Fibroblast of mammary gland (primary cell): Measurements from ENCODE around the gene FUCA2.

Experiments
- DNase-seq: peaks from one replicate; pipeline ENCODE4 v3.0.0-alpha.2; 2010; ENCODE audit warnings: low read depth
- H3K4me3 ChIP-seq: 2 replicates; pipeline ENCODE4 v1.5.1; 2011; ENCODE audit warnings: low read depth, mild to moderate bottlenecking, low read length, moderate library complexity; ENCODE audit not compliant: control insufficient read depth
- CTCF ChIP-seq: conservative IDR thresholded peaks from 2 replicates; pipeline ENCODE4 v1.5.1; 2011; ENCODE audit warnings: low read depth, low read length, inconsistent platforms; ENCODE audit not compliant: control insufficient read depth, insufficient read depth

FUCA2 gene

GRCh38 chr6:143527677-143528076 is 16.2 kb upstream of the FUCA2 start:
- TF ChIP-seq CTCF, result no peak
- DNase-seq, result no peak
- no peak overlapping the region for H3K4me3 ChIP-seq

GRCh38 chr6:143525356-143525755 is 13.8 kb upstream of the FUCA2 start:
- DNase-seq, result no peak
- H3K4me3 ChIP-seq, result no peak overlapping the region
- no peak for TF ChIP-seq CTCF

GRCh38 chr6:143522039-143522600 is 10.6 kb upstream of the FUCA2 start:
- DNase-seq, result no peak
- no peak for TF ChIP-seq CTCF
- H3K4me3 ChIP-seq, result no peak overlapping the region

- TF ChIP-seq CTCF, result no peak
- no peak for DNase-seq
- H3K4me3 ChIP-seq, result no peak overlapping the region
Observed at GRCh38 chr6:143517447-143517773, 5.9 kb upstream of the FUCA2 start.

GRCh38 chr6:143516690-143517446 is 5.3 kb upstream of the FUCA2 start:
- no peak for DNase-seq
- no peak for TF ChIP-seq CTCF
- H3K4me3 ChIP-seq, result no peak overlapping the region

GRCh38 chr6:143515766-143516355 is 4.3 kb upstream of the FUCA2 start:
- no peak overlapping the region for H3K4me3 ChIP-seq
- TF ChIP-seq CTCF, result no peak
- DNase-seq, result no peak
